Measurements from ENCODE around the gene LDLRAD4.

LDLRAD4 gene

GRCh38 chr18:13244135-13244534 is 25.6 kb downstream of the LDLRAD4 start:
- DNase-seq: no peak
- Histone ChIP-seq H3K4me3 (ENCODE audit: control insufficient read depth in 1 of 7, extremely low read depth in 1 of 7, insufficient read depth in 4 of 7, low read depth in 2 of 7, low read length in 6 of 7) (no peak overlapping the region), H3K36me3 (ENCODE audit: control insufficient read depth in 4 of 4, insufficient read depth in 4 of 4, low read length in 3 of 4) (peaks cover 0 to 3% (median 0%) of the 10 kb centered on the region in 4 experiments), H3K27ac (ENCODE audit: insufficient read depth in 1 of 2, low read depth in 1 of 2, low read length in 2 of 2, poor library complexity in 1 of 2, severe bottlenecking in 2 of 2) (no peak overlapping the region), H3K27me3 (replicated peaks in 2 of 5; ENCODE audit: control insufficient read depth in 4 of 5, insufficient read depth in 5 of 5, low read length in 4 of 5) (no peaks in the 10 kb centered on the region), H3K4me1 (ENCODE audit: control extremely low read depth in 1 of 4, control insufficient read depth in 4 of 4, insufficient read depth in 4 of 4, low read length in 3 of 4) (no peaks in the 10 kb centered on the region), H3K9me3 (ENCODE audit: control extremely low read depth in 1 of 5, control insufficient read depth in 4 of 5, insufficient read depth in 2 of 5, low read depth in 1 of 5, low read length in 4 of 5) (no peaks in the 10 kb centered on the region)
- ChIA-PET CTCF (no interaction called here), POLR2A (no interaction called here)
- WGBS (ENCODE audit: insufficient coverage): 45% methylated on average over 1 of the region's 1 CpG

- DNase-seq: no peak
- Histone ChIP-seq H3K27ac (ENCODE audit: insufficient read depth in 1 of 2, low read depth in 1 of 2, low read length in 2 of 2, poor library complexity in 1 of 2, severe bottlenecking in 2 of 2) (no peak overlapping the region), H3K36me3 (ENCODE audit: control insufficient read depth in 4 of 4, insufficient read depth in 4 of 4, low read length in 3 of 4) (peaks cover 0 to 3% (median 0%) of the 10 kb centered on the region in 4 experiments), H3K9me3 (ENCODE audit: control extremely low read depth in 1 of 5, control insufficient read depth in 4 of 5, insufficient read depth in 2 of 5, low read depth in 1 of 5, low read length in 4 of 5) (no peaks in the 10 kb centered on the region), H3K27me3 (replicated peaks in 2 of 5; ENCODE audit: control insufficient read depth in 4 of 5, insufficient read depth in 5 of 5, low read length in 4 of 5) (no peaks in the 10 kb centered on the region), H3K4me3 (ENCODE audit: control insufficient read depth in 1 of 7, extremely low read depth in 1 of 7, insufficient read depth in 4 of 7, low read depth in 2 of 7, low read length in 6 of 7) (no peak overlapping the region), H3K4me1 (ENCODE audit: control extremely low read depth in 1 of 4, control insufficient read depth in 4 of 4, insufficient read depth in 4 of 4, low read length in 3 of 4) (no peaks in the 10 kb centered on the region)
- WGBS (ENCODE audit: insufficient coverage): 96% methylated on average over 3 of the region's 6 CpGs
- ChIA-PET CTCF (no interaction called here), POLR2A (no interaction called here)
Observed at GRCh38 chr18:13245481-13246000, 27.0 kb downstream of the LDLRAD4 start.

GRCh38 chr18:13246121-13246520 is 27.6 kb downstream of the LDLRAD4 start:
- CTCF ChIA-PET: no interaction called here
- Histone ChIP-seq H3K4me1 (ENCODE audit: control extremely low read depth in 1 of 4, control insufficient read depth in 4 of 4, insufficient read depth in 4 of 4, low read length in 3 of 4) (no peaks in the 10 kb centered on the region), H3K27ac (ENCODE audit: insufficient read depth in 1 of 2, low read depth in 1 of 2, low read length in 2 of 2, poor library complexity in 1 of 2, severe bottlenecking in 2 of 2) (no peak overlapping the region), H3K36me3 (ENCODE audit: control insufficient read depth in 4 of 4, insufficient read depth in 4 of 4, low read length in 3 of 4) (peaks cover 0 to 3% (median 0%) of the 10 kb centered on the region in 4 experiments), H3K4me3 (ENCODE audit: control insufficient read depth in 1 of 7, extremely low read depth in 1 of 7, insufficient read depth in 4 of 7, low read depth in 2 of 7, low read length in 6 of 7) (no peak overlapping the region), H3K9me3 (ENCODE audit: control extremely low read depth in 1 of 5, control insufficient read depth in 4 of 5, insufficient read depth in 2 of 5, low read depth in 1 of 5, low read length in 4 of 5) (no peaks in the 10 kb centered on the region), H3K27me3 (replicated peaks in 2 of 5; ENCODE audit: control insufficient read depth in 4 of 5, insufficient read depth in 5 of 5, low read length in 4 of 5) (no peaks in the 10 kb centered on the region)
- 98% methylated on average over 9 of the region's 9 CpGs for WGBS (ENCODE audit: insufficient coverage)
- POLR2A ChIA-PET: no interaction called here
- no peak for DNase-seq

GRCh38 chr18:13246591-13246990 is 28.0 kb downstream of the LDLRAD4 start:
- Histone ChIP-seq H3K36me3 (ENCODE audit: control insufficient read depth in 4 of 4, insufficient read depth in 4 of 4, low read length in 3 of 4) (peaks cover 0 to 3% (median 0%) of the 10 kb centered on the region in 4 experiments), H3K27ac (ENCODE audit: insufficient read depth in 1 of 2, low read depth in 1 of 2, low read length in 2 of 2, poor library complexity in 1 of 2, severe bottlenecking in 2 of 2) (no peak overlapping the region), H3K4me1 (ENCODE audit: control extremely low read depth in 1 of 4, control insufficient read depth in 4 of 4, insufficient read depth in 4 of 4, low read length in 3 of 4) (no peaks in the 10 kb centered on the region), H3K9me3 (ENCODE audit: control extremely low read depth in 1 of 5, control insufficient read depth in 4 of 5, insufficient read depth in 2 of 5, low read depth in 1 of 5, low read length in 4 of 5) (no peaks in the 10 kb centered on the region), H3K27me3 (replicated peaks in 2 of 5; ENCODE audit: control insufficient read depth in 4 of 5, insufficient read depth in 5 of 5, low read length in 4 of 5) (no peaks in the 10 kb centered on the region), H3K4me3 (ENCODE audit: control insufficient read depth in 1 of 7, extremely low read depth in 1 of 7, insufficient read depth in 4 of 7, low read depth in 2 of 7, low read length in 6 of 7) (no peak overlapping the region)
- ChIA-PET CTCF (no interaction called here), POLR2A (no interaction called here)
- no peak for DNase-seq
- whole genome bisulfite sequencing (ENCODE audit: insufficient coverage): 91% methylated on average over 3 of the region's 3 CpGs

GRCh38 chr18:13247506-13247905 is 28.9 kb downstream of the LDLRAD4 start:
- Histone ChIP-seq H3K27me3 (replicated peaks in 2 of 5; ENCODE audit: control insufficient read depth in 4 of 5, insufficient read depth in 5 of 5, low read length in 4 of 5) (no peaks in the 10 kb centered on the region), H3K4me3 (ENCODE audit: control insufficient read depth in 1 of 7, extremely low read depth in 1 of 7, insufficient read depth in 4 of 7, low read depth in 2 of 7, low read length in 6 of 7) (no peak overlapping the region), H3K27ac (ENCODE audit: insufficient read depth in 1 of 2, low read depth in 1 of 2, low read length in 2 of 2, poor library complexity in 1 of 2, severe bottlenecking in 2 of 2) (no peak overlapping the region), H3K36me3 (ENCODE audit: control insufficient read depth in 4 of 4, insufficient read depth in 4 of 4, low read length in 3 of 4) (peaks cover 0 to 3% (median 0%) of the 10 kb centered on the region in 4 experiments), H3K9me3 (ENCODE audit: control extremely low read depth in 1 of 5, control insufficient read depth in 4 of 5, insufficient read depth in 2 of 5, low read depth in 1 of 5, low read length in 4 of 5) (no peaks in the 10 kb centered on the region), H3K4me1 (ENCODE audit: control extremely low read depth in 1 of 4, control insufficient read depth in 4 of 4, insufficient read depth in 4 of 4, low read length in 3 of 4) (no peaks in the 10 kb centered on the region)
- ChIA-PET CTCF (no interaction called here), POLR2A (no interaction called here)
- DNase-seq: no peak
- 98% methylated on average over 12 of the region's 14 CpGs for WGBS (ENCODE audit: insufficient coverage)

- CTCF ChIA-PET: interaction anchor here (0.7 to 1.0 kb wide), 2 partner anchors 15 to 118 kb away, joined by 3 read pairs; no protein-coding TSS in a partner anchor
- Histone ChIP-seq H3K4me1 (ENCODE audit: control extremely low read depth in 1 of 4, control insufficient read depth in 4 of 4, insufficient read depth in 4 of 4, low read length in 3 of 4) (no peaks in the 10 kb centered on the region), H3K9me3 (ENCODE audit: control extremely low read depth in 1 of 5, control insufficient read depth in 4 of 5, insufficient read depth in 2 of 5, low read depth in 1 of 5, low read length in 4 of 5) (no peaks in the 10 kb centered on the region), H3K36me3 (ENCODE audit: control insufficient read depth in 4 of 4, insufficient read depth in 4 of 4, low read length in 3 of 4) (no peaks in the 10 kb centered on the region), H3K27me3 (replicated peaks in 2 of 5; ENCODE audit: control insufficient read depth in 4 of 5, insufficient read depth in 5 of 5, low read length in 4 of 5) (no peaks in the 10 kb centered on the region), H3K27ac (ENCODE audit: insufficient read depth in 1 of 2, low read depth in 1 of 2, low read length in 2 of 2, poor library complexity in 1 of 2, severe bottlenecking in 2 of 2) (no peak overlapping the region), H3K4me3 (ENCODE audit: control insufficient read depth in 1 of 7, extremely low read depth in 1 of 7, insufficient read depth in 4 of 7, low read depth in 2 of 7, low read length in 6 of 7) (no peak overlapping the region)
- WGBS (ENCODE audit: insufficient coverage): 88% methylated on average over 13 of the region's 15 CpGs
- POLR2A ChIA-PET: no interaction called here
- no peak for DNase-seq
Observed at GRCh38 chr18:13252686-13253410, 34.3 kb downstream of the LDLRAD4 start.

- POLR2A ChIA-PET: no interaction called here
- no peaks in the 10 kb centered on the region for H3K4me1 ChIP-seq (ENCODE audit: control extremely low read depth in 1 of 4, control insufficient read depth in 4 of 4, insufficient read depth in 4 of 4, low read length in 3 of 4)
- no peak overlapping the region for H3K4me3 ChIP-seq (ENCODE audit: control insufficient read depth in 1 of 7, extremely low read depth in 1 of 7, insufficient read depth in 4 of 7, low read depth in 2 of 7, low read length in 6 of 7)
- no peaks in the 10 kb centered on the region for H3K27me3 ChIP-seq (replicated peaks in 2 of 5; ENCODE audit: control insufficient read depth in 4 of 5, insufficient read depth in 5 of 5, low read length in 4 of 5)
- no peak for DNase-seq
- 97% methylated on average over 26 of the region's 26 CpGs for WGBS (ENCODE audit: insufficient coverage)
- H3K27ac ChIP-seq (ENCODE audit: insufficient read depth in 1 of 2, low read depth in 1 of 2, low read length in 2 of 2, poor library complexity in 1 of 2, severe bottlenecking in 2 of 2): no peak overlapping the region
- no peaks in the 10 kb centered on the region for H3K36me3 ChIP-seq (ENCODE audit: control insufficient read depth in 4 of 4, insufficient read depth in 4 of 4, low read length in 3 of 4)
- CTCF ChIA-PET: interaction anchor here (0.7 to 1.1 kb wide), 3 partner anchors 14 to 203 kb away, joined by 3 read pairs; no protein-coding TSS in a partner anchor
- H3K9me3 ChIP-seq (ENCODE audit: control extremely low read depth in 1 of 5, control insufficient read depth in 4 of 5, insufficient read depth in 2 of 5, low read depth in 1 of 5, low read length in 4 of 5): no peaks in the 10 kb centered on the region
Observed at GRCh38 chr18:13253786-13254688, 35.5 kb downstream of the LDLRAD4 start.
